ENCODE data around the gene ACYP2.
"Not testable (repeated sequence)": the region's sequence is repeated elsewhere in the genome, so short reads cannot be mapped to it uniquely, and the experiment has no call there.

Gene ACYP2

DNA sequence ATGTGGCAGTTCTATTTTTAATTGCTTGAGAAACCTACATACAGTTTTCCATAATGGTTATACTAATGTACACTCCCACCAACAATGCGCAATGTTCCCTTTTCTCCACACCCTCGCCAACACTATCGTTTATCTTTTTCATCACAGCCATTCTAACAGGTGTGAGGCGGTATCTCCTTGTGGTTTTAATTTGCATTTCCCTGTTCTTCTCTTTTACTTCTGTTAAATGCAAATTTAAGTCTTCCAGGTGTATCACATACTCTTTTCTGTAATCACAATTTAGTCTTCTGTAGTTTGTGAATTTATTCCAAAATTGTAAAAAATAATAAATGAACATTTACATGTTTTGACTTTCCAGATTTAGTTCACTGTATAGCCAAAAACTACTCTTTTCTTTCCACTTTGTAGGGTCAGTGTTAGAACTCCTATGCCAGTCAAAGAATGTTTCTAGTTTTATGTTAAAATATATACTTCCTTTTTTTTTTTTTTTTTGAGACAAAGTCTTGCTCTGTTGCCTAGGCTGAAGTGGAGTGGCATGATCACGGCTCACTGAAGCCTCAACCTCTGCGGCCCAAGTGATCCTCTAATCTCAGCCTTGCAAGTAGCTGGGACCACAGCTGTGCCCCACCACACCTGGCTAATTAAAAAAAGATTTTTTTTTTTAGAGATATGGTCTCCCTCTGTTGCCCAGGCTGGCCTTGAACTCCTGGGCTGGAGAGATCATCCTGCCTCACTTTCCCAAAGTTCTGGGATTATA, 15.4 kb upstream of the ACYP2 start:
- DNase-seq, result no peak

GRCh38 chr2:54100772-54101171, 14.6 kb upstream of the ACYP2 start:
- no peak for DNase-seq

- DNase-seq, result peak; percentile 59
These were observed 11.7 kb upstream of the ACYP2 start for GRCh38 chr2:54103454-54104314.

GRCh38 chr2:54106631-54107454, 8.6 kb upstream of the ACYP2 start:
- peak; percentile 49 for DNase-seq

GRCh38 chr2:54107455-54107764, 8.0 kb upstream of the ACYP2 start:
- DNase-seq, result no peak

DNA sequence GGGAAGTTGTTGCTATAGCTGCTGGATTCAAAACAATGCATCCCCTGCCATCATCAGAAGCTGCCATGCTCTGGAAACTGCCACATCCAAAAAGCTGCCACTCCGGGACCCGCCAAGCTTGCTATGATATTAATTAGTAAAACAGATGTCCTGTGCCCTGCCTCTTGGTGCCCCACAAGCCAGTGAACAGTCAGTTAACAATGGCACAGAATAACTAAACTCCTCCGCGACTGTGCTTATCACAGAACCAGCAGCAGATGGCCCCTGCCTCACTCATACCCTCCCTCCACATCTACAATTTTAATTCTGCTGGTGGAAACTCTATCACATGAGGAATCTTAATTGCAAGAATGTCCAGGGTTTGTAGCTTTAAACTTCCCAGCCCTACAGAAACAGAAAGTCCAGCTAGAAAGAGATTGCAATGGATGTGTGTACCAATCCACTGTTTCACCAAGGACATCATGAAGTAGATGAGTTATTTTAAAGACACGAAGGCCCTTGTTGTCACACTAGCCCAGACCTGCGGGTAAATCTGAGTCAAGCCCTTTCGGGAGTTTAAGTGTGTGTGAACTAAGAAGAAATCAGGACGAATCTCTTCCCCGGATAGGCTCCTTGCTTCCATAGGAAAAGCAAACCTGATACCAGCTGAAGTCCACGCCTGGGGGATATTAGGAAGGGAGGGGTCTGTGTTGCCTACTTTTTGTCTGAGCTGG, 7.4 kb upstream of the ACYP2 start:
- no peak for DNase-seq

GRCh38 chr2:54109848-54110247, 5.6 kb upstream of the ACYP2 start:
- no peak for DNase-seq

DNA sequence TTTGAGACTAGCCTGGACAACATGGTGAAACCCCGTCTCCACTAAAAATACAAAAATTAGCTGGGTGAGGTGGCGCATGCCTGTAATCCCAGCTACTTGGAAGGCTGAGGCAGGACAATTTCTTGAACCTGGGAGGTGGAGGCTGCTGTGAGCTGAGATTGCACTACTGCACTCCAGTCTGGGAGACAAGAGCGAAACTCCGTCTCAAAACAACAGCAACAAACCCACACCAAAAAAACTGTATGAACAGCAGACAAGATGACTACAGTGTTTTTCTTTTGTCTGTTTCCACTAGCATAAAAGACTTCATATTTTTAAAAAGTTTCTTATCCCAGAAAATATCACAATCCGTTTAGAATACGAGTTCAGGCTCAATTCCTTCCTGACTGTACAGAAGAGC, 936 bp upstream of the ACYP2 start:
- not testable (repeated sequence) for DNase-seq

DNA sequence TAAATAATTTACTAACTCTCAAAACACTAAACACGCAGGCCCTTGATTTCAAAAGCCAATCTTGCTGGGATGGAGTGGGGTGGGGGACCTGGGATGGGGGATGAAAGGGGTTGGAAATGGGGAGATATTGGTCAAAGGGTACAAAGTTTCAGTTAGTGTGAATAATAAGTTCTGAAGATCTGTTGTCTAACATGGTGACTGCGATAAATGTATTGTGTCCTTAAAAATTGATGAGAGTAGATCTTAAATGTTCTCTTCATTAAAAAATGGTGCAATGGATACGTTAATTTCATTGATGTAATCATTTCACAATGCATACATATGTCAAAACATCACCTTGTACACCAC, 505 bp upstream of the ACYP2 start:
- no peak for DNase-seq

GRCh38 chr2:54116598-54116997, 1.2 kb downstream of the ACYP2 start:
- not testable (repeated sequence) for DNase-seq

DNA sequence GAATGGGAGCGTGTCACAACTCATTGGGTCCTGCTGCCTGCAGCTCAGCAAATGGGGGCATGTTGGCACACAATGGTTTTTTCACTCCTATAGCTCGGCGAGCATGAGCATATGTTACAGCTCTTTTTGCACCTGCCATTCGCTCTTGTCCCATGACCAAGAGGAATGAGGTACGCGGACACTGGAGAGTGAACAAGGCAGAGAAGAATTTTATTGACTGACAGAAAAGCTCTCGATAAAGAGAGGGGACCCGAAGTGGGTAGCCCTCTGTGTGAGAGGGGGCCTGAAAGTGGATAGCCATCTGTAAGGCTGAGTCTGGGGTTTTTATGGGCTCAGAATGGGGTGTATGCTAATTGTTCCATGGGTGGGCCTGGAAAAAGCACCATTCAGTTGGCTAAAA, 5.5 kb downstream of the ACYP2 start:
- DNase-seq, result no peak

- DNase-seq, result no peak
These were observed 6.9 kb downstream of the ACYP2 start for GRCh38 chr2:54122171-54122935.

- DNase-seq, result peak; percentile 68
These were observed 7.5 kb downstream of the ACYP2 start for GRCh38 chr2:54122939-54123338.

GRCh38 chr2:54127174-54127573, 11.8 kb downstream of the ACYP2 start:
- DNase-seq, result not testable (repeated sequence)

- no peak for DNase-seq
These were observed 17.6 kb downstream of the ACYP2 start for GRCh38 chr2:54133056-54133455.

DNA sequence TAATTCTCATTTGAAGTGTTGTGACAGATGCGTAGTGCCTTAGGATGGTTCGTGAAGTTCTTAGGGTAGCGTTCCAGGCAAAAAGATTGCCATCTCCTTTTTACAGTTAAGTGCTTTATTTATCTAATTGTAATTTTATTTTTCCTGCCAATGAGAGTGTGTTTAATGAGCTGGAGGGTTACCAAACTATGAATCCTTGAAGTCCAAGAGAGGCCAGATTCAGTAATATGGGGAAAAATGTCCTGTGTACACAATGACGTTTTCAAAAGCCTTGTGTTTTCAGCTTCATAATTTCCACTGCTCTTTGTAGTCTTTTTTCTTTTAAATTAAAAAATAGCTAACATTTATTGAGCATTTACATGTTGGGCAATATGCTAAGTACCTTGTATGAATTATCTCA, 23.8 kb downstream of the ACYP2 start:
- no peak for DNase-seq

- no peak for DNase-seq
These were observed 28.4 kb downstream of the ACYP2 start for GRCh38 chr2:54143780-54144179.

DNA sequence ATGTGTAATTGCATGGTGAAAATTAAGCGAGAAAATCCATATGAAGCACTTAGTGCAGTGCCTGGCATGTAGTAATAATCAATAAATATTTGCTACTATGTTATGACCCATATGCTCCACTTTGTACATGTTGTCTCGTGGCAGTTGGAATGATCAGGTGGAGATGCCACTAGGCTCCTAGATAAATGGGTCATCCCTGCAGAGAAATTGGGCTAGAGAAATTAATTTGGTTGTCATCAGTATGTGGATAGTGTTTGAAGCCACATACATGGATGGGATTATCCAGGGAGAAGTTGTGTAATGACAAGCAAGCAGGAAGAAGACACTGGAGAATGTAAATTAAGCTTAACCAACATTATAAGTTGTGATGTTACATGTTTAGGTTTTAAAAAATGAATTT, 33.0 kb downstream of the ACYP2 start:
- DNase-seq, result no peak

DNA sequence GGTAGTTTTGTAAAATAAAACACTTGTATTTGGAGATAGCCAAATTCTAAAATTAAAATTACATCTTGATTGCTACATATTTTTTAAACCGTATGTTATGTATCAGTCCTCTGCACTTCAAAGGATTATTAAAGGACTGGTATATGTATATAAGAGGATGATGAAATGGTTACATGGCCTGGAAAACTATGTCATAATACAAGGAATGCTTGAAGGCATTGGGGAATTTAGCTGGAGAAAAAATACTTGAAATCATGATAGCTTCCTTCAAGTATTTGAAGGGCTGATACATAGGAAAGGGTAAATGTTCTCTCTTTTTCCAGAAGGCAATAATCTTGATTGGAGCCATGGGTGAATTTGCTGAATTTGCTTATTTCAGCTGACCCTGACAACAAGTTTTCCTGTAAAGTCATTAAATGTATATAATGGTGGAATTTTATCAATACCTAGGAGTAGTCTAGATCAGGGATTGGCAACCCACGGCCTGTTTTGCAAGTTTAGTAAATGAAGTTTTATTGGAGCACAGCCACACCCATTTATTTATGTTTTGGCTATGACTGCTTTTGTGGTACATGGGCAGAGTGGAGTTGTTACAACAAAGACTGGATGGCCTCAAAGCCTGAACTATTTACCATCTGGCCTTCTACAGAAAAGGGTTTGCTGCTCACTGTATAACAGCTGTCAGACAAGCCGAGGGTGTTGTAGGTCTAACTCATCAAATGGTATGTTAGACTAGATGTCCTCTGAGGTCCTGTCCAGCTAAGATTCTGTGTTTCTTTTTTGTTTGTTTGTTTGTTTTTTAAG, 34.4 kb downstream of the ACYP2 start:
- DNase-seq, result peak; percentile 72

- peak; percentile 5 for DNase-seq
These were observed 42.9 kb downstream of the ACYP2 start for GRCh38 chr2:54158311-54158710.
